Ascending aorta (tissue), 2 donors: ENCODE data around the gene GJA4. TPM values are rescaled to one million over a fixed set of nuclear protein-coding genes. Genes with fewer than 3 reads are reported as not detected.

Experiments used
- DNase-seq, 2 donors: peaks; one replicate each; pipeline ENCODE4 v3.0.0-alpha.2; 2019; ENCODE audit warnings: low spot score in 2 of 2
- H3K27ac ChIP-seq, 2 donors: fragments of 200-600 bp; sonication (generic); one replicate each; pipeline ENCODE4 v1.5.1; 2016 to 2017; ENCODE audit warnings: mild to moderate bottlenecking in 1 of 2
- H3K27me3 ChIP-seq: fragments of 200-600 bp; sonication (generic); one replicate; pipeline ENCODE4 v1.5.1; 2017
- H3K36me3 ChIP-seq, 2 donors: fragments of 200-600 bp; sonication (generic); one replicate each; pipeline ENCODE4 v1.5.1; 2016
- H3K4me1 ChIP-seq, 2 donors: fragments of 200-600 bp; sonication (generic); one replicate each; pipeline ENCODE4 v1.5.1; 2016 to 2017; ENCODE audit warnings: mild to moderate bottlenecking in 1 of 2
- H3K4me3 ChIP-seq, 2 donors: fragments of 200-600 bp; sonication (generic); one replicate each; pipeline ENCODE4 v1.5.1; 2016 to 2017; ENCODE audit warnings: mild to moderate bottlenecking in 1 of 2
- H3K9me3 ChIP-seq, 2 donors: fragments of 200-600 bp; sonication (generic); one replicate each; pipeline ENCODE4 v1.5.1; 2016
- intact Hi-C: fragments of 100-400 bp; cut with DNase I; formaldehyde crosslinking; loops from one replicate; pipeline ENCODE4 v1.15.1; 2023
- total RNA-seq: library from RNA; depleted of rRNA; stranded (reverse); fragments of >200 nt; gene quantifications from one replicate; pipeline ENCODE4 v1.1.0, GENCODE V29; 2016
- TF ChIP-seq, protein P1 (sequence below), 3 experiments: fragments of 200-600 bp in 2 of 3; fragments of 450-650 bp in 1 of 3; sonication (generic) in 2 of 3; IDR thresholded peaks; one replicate each; pipeline ENCODE4 v1.5.1; 2016 to 2019; ENCODE audit warnings: antibody characterized with exemption in 3 of 3, mild to moderate bottlenecking in 1 of 3, moderate library complexity in 1 of 3

The GJA4 gene
- total RNA-seq, 1 donor from 2014 or later, result 190 TPM

DNA sequence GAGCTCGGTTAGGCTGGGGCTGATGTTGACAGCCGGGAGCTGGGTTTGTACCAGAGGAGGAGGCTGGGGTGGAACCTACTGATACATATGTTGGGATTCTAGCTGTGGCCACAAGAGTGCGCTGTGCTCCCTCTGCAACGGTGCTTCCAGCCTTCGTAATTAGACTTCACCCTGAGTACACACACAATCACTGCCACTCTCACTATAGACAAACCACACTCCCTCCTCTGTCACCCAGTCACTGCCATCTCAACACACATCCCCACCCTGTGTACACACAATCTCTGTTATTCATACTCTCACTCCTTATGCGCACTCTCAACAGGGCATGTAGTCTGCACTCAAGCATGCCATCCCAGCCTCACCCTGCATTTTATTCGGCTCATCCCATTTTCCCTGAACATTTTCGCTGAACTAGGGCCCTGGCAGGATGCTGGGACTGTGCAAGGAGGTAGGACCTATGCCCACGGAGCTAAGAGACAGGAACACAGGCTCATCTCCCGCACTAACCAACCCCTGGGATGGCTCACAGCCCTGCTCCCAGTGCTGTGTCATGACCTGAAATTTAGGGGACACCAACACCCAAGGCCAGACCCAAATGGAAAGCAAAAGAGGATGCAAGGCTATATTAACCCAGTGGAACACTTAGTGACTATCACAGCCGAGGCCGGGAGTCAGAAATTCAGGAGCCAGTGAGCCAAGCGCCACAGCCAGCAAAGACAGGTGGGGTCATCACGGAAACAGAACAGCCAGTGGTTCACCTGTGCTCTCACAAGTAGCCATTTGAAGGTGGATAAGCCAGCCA is 6.1 kb upstream of the GJA4 start:
- Histone ChIP-seq H3K9me3 (no peaks in the 10 kb centered on the region), H3K4me1 (peaks cover 3 to 13% of the 10 kb centered on the region in 2 donors), H3K27ac (peak overlapping the region; percentile 48 to 50), H3K36me3 (no peaks in the 10 kb centered on the region), H3K27me3 (peaks cover under 1% of the 10 kb centered on the region), H3K4me3 (no peak overlapping the region)
- TF ChIP-seq, protein P1, sequence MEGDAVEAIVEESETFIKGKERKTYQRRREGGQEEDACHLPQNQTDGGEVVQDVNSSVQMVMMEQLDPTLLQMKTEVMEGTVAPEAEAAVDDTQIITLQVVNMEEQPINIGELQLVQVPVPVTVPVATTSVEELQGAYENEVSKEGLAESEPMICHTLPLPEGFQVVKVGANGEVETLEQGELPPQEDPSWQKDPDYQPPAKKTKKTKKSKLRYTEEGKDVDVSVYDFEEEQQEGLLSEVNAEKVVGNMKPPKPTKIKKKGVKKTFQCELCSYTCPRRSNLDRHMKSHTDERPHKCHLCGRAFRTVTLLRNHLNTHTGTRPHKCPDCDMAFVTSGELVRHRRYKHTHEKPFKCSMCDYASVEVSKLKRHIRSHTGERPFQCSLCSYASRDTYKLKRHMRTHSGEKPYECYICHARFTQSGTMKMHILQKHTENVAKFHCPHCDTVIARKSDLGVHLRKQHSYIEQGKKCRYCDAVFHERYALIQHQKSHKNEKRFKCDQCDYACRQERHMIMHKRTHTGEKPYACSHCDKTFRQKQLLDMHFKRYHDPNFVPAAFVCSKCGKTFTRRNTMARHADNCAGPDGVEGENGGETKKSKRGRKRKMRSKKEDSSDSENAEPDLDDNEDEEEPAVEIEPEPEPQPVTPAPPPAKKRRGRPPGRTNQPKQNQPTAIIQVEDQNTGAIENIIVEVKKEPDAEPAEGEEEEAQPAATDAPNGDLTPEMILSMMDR (IDR thresholded peaks at IDR 0.05), result peak; percentile 85 to 86 (median 85)
- DNase-seq, result peak in 1 of 2 donors; percentile 81
- intact Hi-C loops, result loop anchor here (1.0 kb wide), 2 partner anchors 66 to 80 kb away; no protein-coding TSS in a partner anchor

DNA sequence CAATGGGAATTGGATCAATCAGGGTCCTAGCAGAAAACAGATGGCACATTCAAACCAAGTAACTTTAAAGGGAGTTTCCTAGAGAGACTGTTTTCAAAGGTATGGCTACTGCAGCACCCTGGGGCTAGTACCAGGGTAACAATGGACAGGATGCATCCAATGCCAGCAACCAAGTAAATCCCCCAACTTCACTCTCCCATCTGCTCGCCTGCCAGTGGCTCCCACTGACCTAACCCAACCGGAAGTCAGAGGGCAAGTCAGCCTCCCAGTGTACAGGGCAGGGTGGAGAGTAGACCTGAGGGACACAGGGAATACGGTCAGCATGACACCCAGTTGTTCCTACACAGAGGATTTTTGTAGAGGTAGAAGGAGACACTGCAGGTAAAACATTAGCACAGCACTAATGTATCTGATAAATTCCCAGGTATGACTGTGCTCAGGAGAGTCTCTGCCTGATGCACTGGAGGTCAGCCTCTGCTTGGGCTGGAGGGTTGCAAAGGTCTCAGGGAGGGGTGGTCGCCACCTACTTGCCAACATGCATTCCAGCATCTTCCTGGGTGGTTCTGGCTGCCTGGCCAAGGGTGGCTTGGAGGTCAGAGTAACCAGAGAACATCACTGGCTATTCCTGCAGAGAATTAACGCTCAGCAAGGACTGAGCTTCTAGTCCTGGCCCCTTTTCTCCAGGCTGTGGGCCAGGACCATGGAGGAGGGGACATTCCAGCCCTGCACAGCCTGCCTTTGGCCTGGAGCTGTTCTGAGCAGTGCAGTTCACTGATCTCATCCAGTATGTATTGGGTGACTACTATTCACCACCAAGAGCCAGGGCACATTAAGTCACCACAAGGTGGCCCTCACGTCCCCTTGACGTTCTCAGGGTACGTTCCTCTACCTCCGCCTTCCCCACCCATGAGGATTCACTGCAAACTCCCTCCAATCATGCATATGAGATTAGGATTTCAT is 5.1 kb upstream of the GJA4 start:
- intact Hi-C loops, result no loop called here
- Histone ChIP-seq H3K36me3 (no peaks in the 10 kb centered on the region), H3K27ac (peak overlapping the region; percentile 50 to 63), H3K4me3 (no peak overlapping the region), H3K9me3 (no peaks in the 10 kb centered on the region), H3K27me3 (no peaks in the 10 kb centered on the region), H3K4me1 (peaks cover 10 to 20% of the 10 kb centered on the region in 2 donors)
- TF ChIP-seq, protein P1 (IDR thresholded peaks at IDR 0.05), result peak; percentile 30 to 56 (median 49)
- DNase-seq, result peak in 1 of 2 donors; percentile 72

DNA sequence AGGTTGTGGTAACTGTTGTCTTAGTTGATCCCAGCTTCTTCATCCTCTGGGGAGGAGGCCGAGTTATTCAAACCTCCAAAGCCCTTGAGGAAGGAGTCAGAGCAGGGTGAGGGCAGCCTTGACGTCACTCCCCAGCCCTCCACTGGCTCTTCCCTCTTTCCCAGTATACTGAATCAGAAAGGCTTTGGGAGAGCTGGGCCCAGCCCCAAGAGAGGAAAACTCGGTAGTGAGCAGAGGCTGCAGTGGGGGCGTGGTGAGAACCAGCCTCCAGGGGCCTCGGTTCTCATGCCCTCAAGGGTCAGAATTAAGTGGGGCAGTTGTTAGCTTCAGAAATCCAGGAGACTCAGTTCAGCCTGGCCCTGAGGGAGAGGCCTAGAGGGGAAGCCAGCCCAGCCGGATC is 1.8 kb upstream of the GJA4 start:
- peaks cover 0 to 12% of the 10 kb centered on the region in 2 donors for H3K36me3 ChIP-seq
- no peak overlapping the region for H3K4me3 ChIP-seq
- intact Hi-C loops, result no loop called here
- TF ChIP-seq, protein P1 (IDR thresholded peaks at IDR 0.05), result no peak
- no peak for DNase-seq
- peaks cover 10 to 20% of the 10 kb centered on the region in 2 donors for H3K4me1 ChIP-seq
- no peaks in the 10 kb centered on the region for H3K9me3 ChIP-seq
- H3K27ac ChIP-seq, result peak overlapping the region; percentile 90 to 92
- no peaks in the 10 kb centered on the region for H3K27me3 ChIP-seq

DNA sequence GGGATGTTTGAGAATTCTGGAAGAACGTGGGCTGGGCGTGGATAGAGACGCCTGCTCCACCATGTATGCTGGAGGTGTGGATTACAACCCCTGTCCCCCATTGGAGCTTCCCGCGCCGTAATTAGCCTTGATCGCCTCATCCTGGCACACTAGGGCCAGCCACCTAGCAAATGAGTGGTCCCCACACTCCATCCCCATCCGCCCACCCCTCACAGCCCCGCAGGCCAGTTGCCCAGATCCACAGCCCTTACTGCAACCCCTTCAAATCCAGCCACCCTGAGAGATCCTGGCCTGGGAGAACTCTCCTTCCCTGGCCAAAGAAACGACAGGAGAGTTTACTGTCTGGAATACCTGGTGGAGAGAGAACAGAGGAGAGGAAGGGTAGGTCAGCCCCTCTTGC is 375 bp upstream of the GJA4 start:
- intact Hi-C loops, result no loop called here
- no peak for DNase-seq
- TF ChIP-seq, protein P1 (IDR thresholded peaks at IDR 0.05), result no peak
- peaks cover 10 to 13% of the 10 kb centered on the region in 2 donors for H3K4me1 ChIP-seq
- H3K9me3 ChIP-seq, result no peaks in the 10 kb centered on the region
- no peaks in the 10 kb centered on the region for H3K27me3 ChIP-seq
- H3K36me3 ChIP-seq, result peaks cover 2 to 12% of the 10 kb centered on the region in 2 donors
- H3K27ac ChIP-seq, result peak overlapping the region; percentile 90 to 92
- H3K4me3 ChIP-seq, result peak overlapping the region; percentile 65 to 81

DNA sequence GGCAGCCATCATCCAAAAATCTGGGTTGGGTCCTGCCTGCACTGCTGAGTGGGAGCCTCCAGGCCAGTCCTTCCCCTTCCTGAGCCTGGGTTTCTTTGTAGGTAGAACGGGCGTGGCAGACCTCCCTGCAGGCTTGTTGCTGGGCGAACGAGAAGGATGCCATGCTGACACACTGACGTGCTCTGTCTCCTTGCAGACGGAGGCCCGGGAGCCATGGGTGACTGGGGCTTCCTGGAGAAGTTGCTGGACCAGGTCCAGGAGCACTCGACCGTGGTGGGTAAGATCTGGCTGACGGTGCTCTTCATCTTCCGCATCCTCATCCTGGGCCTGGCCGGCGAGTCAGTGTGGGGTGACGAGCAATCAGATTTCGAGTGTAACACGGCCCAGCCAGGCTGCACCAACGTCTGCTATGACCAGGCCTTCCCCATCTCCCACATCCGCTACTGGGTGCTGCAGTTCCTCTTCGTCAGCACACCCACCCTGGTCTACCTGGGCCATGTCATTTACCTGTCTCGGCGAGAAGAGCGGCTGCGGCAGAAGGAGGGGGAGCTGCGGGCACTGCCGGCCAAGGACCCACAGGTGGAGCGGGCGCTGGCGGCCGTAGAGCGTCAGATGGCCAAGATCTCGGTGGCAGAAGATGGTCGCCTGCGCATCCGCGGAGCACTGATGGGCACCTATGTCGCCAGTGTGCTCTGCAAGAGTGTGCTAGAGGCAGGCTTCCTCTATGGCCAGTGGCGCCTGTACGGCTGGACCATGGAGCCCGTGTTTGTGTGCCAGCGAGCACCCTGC is 1.4 kb downstream of the GJA4 start:
- Histone ChIP-seq H3K4me1 (peaks cover 8 to 10% of the 10 kb centered on the region in 2 donors), H3K27me3 (no peaks in the 10 kb centered on the region), H3K9me3 (no peaks in the 10 kb centered on the region), H3K36me3 (peaks cover 4 to 12% of the 10 kb centered on the region in 2 donors), H3K27ac (peak overlapping the region; percentile 90 to 92), H3K4me3 (peak overlapping the region; percentile 65 to 81)
- TF ChIP-seq, protein P1 (IDR thresholded peaks at IDR 0.05), result no peak
- DNase-seq, result no peak
- intact Hi-C loops, result no loop called here
